Measurements from ENCODE around the gene LRRC61. TPM values are rescaled to one million over a fixed set of nuclear protein-coding genes. Genes with fewer than 3 reads are reported as not detected.

The LRRC61 gene
- total and polyA plus RNA-seq, 2 of the 13 experiments (the other 11 are each of a cell fraction or from before 2014, with no cell fraction given), result 33.0 to 34.8 TPM

- TF ChIP-seq THAP9 (CRISPR knock-in tag; IDR thresholded peaks at IDR 0.05; ENCODE audit: borderline replicate concordance) (peak; percentile 89), GATAD1 (CRISPR knock-in tag; IDR thresholded peaks at IDR 0.05) (peak; percentile 85), ZNF292 (CRISPR knock-in tag; IDR thresholded peaks at IDR 0.05; ENCODE audit: borderline replicate concordance, low read depth) (no peak), FLYWCH1 (CRISPR knock-in tag; IDR thresholded peaks at IDR 0.05) (no peak; the same call in 1 of the 2 replicates), MXI1 (IDR thresholded peaks at IDR 0.05; ENCODE audit: borderline replicate concordance, low read depth, low read length) (no peak; the same call in 2 of the 3 replicates), ZBED4 (CRISPR knock-in tag; IDR thresholded peaks at IDR 0.05; ENCODE audit: borderline replicate concordance) (no peak; the same call in 1 of the 2 replicates), DNMT3B (CRISPR knock-in tag; conservative IDR thresholded peaks at IDR 0.05) (peak; percentile 19; the same call in 1 of the 2 replicates), PHF8 (CRISPR knock-in tag; IDR thresholded peaks at IDR 0.05) (peak; percentile 89), HOXA7 (CRISPR knock-in tag; IDR thresholded peaks at IDR 0.05) (no peak), SMAD3 (CRISPR knock-in tag; IDR thresholded peaks at IDR 0.05) (peak; percentile 72; the same call in 1 of the 2 replicates), YEATS2 (CRISPR knock-in tag; IDR thresholded peaks at IDR 0.05; ENCODE audit: borderline replicate concordance) (no peak; the same call in 1 of the 2 replicates), DPF2 (CRISPR knock-in tag; IDR thresholded peaks at IDR 0.05; ENCODE audit: borderline replicate concordance, low read depth) (0 out of 2 replicates have a peak, but pooled peaks have one; percentile 23), ZNF781 (CRISPR knock-in tag; IDR thresholded peaks at IDR 0.05; ENCODE audit: borderline replicate concordance, not compliant biosample characterization) (peak; percentile 93), ZNF883 (CRISPR knock-in tag; IDR thresholded peaks at IDR 0.05; ENCODE audit: not compliant biosample characterization) (peak; percentile 72), ZNF687 (CRISPR knock-in tag; IDR thresholded peaks at IDR 0.05) (peak; percentile 99), NFKBIZ (CRISPR knock-in tag; IDR thresholded peaks at IDR 0.05) (peak; percentile 95), KDM5B (CRISPR knock-in tag; IDR thresholded peaks at IDR 0.05; ENCODE audit: borderline replicate concordance) (peak; percentile 96; the same call in 1 of the 2 replicates)
These were observed at the start of gene LRRC61, which contains the start of gene ACTR3C (continued) for GRCh38 chr7:150322833-150323681.

Data from HepG2 (cell line).